GM10266 (cell line): Measurements from ENCODE around the gene AXIN1.
"Not testable (repeated sequence)": the region's sequence is repeated elsewhere in the genome, so short reads cannot be mapped to it uniquely, and the experiment has no call there.

Experiments
- DNase-seq: peaks from one replicate; pipeline ENCODE4 v3.0.0; 2012; ENCODE audit errors: extremely low spot score
- CTCF ChIP-seq: IDR thresholded peaks from 2 replicates; pipeline ENCODE4 v1.5.1; 2012; ENCODE audit warnings: mild to moderate bottlenecking, low read depth; ENCODE audit not compliant: control insufficient read depth, insufficient read depth; ENCODE audit errors: missing control alignments

The AXIN1 gene

GRCh38 chr16:379183-379960 lies 26.8 kb upstream of the AXIN1 start:
- TF ChIP-seq CTCF: no peak
- no peak for DNase-seq

- no peak for TF ChIP-seq CTCF
- no peak for DNase-seq
Observed at GRCh38 chr16:378821-379182, 26.3 kb upstream of the AXIN1 start.

GRCh38 chr16:378113-378820 lies 25.7 kb upstream of the AXIN1 start:
- DNase-seq: not testable (repeated sequence)

- TF ChIP-seq CTCF: no peak
- no peak for DNase-seq
Observed at GRCh38 chr16:377419-377951, 25.0 kb upstream of the AXIN1 start.

GRCh38 chr16:376817-377418 lies 24.4 kb upstream of the AXIN1 start:
- no peak for DNase-seq
- no peak for TF ChIP-seq CTCF

GRCh38 chr16:375927-376816 lies 23.6 kb upstream of the AXIN1 start:
- DNase-seq: no peak
- no peak for TF ChIP-seq CTCF

- no peak for TF ChIP-seq CTCF
- no peak for DNase-seq
Observed at GRCh38 chr16:375212-375611, 22.7 kb upstream of the AXIN1 start.
